GM12878 (cell line): ENCODE data around the gene DNAI4. TPM values are rescaled to one million over a fixed set of nuclear protein-coding genes. Genes with fewer than 3 reads are reported as not detected.

Experiments
- ATAC-seq: fragments of 200-7000 bp; cut with Tn5 transposase; 3 replicates; pipeline ENCODE4 v1.9.1; 2020; ENCODE audit warnings: mild to moderate bottlenecking, moderate library complexity
- BruUV-seq: library from RNA; stranded (reverse); fragments of 400-500 nt; replicated peaks from 2 replicates; lab custom pipeline; 2021; lab: Mats Ljungman, UMichigan
- CTCF ChIA-PET: fragments of 300-600 bp; sonication (Branson Sonifier 250); formaldehyde crosslinking; extraction: SDS; loops from one replicate; lab custom pipeline; 2021; ENCODE audit warnings: inconsistent platforms; lab: Yijun Ruan, JAX
- POLR2A ChIA-PET: fragments of 350-600 bp; formaldehyde crosslinking; extraction: SDS; loops from one replicate; lab custom pipeline; 2021; ENCODE audit warnings: inconsistent platforms; lab: Charles Lee
- RAD21 ChIA-PET: fragments of 300-600 bp; sonication (Branson Sonifier 250); formaldehyde crosslinking; loops from one replicate; lab custom pipeline; 2023; ENCODE audit warnings: antibody characterized with exemption; ENCODE audit not compliant: unreplicated experiment; lab: Charles Lee
- SMC1A ChIA-PET: fragments of 300-600 bp; sonication (Branson Sonifier 250); formaldehyde crosslinking; loops from one replicate; lab custom pipeline; 2023; ENCODE audit not compliant: unreplicated experiment, uncharacterized antibody; lab: Charles Lee
- DNase-seq: peaks from one replicate; pipeline ENCODE4 v3.0.0-alpha.2; 2011; ENCODE audit warnings: low read depth, low spot score
- FAIRE-seq: peaks from 3 replicates; lab custom pipeline; 2011; peaks lifted over from hg19 to GRCh38; lab: Jason Lieb, UNC
- H2AFZ ChIP-seq: 2 replicates; pipeline ENCODE4 v1.6.0; 2011; ENCODE audit warnings: low read depth, low read length, control low read depth; ENCODE audit not compliant: control insufficient read depth
- H3K27ac ChIP-seq: 2 replicates; pipeline ENCODE4 v1.5.1; 2011; ENCODE audit warnings: control low read depth; ENCODE audit not compliant: control insufficient read depth, insufficient read depth
- H3K27me3 ChIP-seq, 2 experiments: replicated peaks in 1 of 2; 2 replicates each; pipeline versions ENCODE4 v1.6.0 to v1.6.1; 2011; ENCODE audit warnings: low read length in 1 of 2; ENCODE audit not compliant: control insufficient read depth in 2 of 2, insufficient read depth in 2 of 2
- H3K36me3 ChIP-seq, 2 experiments: 2 replicates each; pipeline ENCODE4 v1.5.1; 2011; ENCODE audit warnings: low read length in 1 of 2; ENCODE audit not compliant: control insufficient read depth in 2 of 2, insufficient read depth in 2 of 2
- H3K4me1 ChIP-seq: 2 replicates; pipeline ENCODE4 v1.6.1; 2011; ENCODE audit warnings: mild to moderate bottlenecking, low read length, moderate library complexity, mixed read lengths; ENCODE audit not compliant: control insufficient read depth, insufficient read depth
- H3K4me2 ChIP-seq: 2 replicates; pipeline ENCODE4 v1.6.0; 2011; ENCODE audit warnings: control low read depth; ENCODE audit not compliant: control insufficient read depth, insufficient read depth
- H3K4me3 ChIP-seq: fragments of 200-600 bp; sonication (generic); 2 replicates; pipeline ENCODE4 v1.5.1; 2016
- H3K79me2 ChIP-seq: 2 replicates; pipeline ENCODE4 v1.6.0; 2011; ENCODE audit warnings: low read length; ENCODE audit not compliant: control insufficient read depth, insufficient read depth
- H3K9ac ChIP-seq: 2 replicates; pipeline ENCODE4 v1.8.0; 2011; ENCODE audit warnings: low read length, control low read depth, mixed read lengths; ENCODE audit not compliant: control insufficient read depth, insufficient read depth
- H3K9me3 ChIP-seq: replicated peaks from 3 replicates; pipeline ENCODE4 v1.5.1; 2011; ENCODE audit warnings: mild to moderate bottlenecking, low read length; ENCODE audit not compliant: control insufficient read depth, insufficient read depth
- H4K20me1 ChIP-seq: 2 replicates; pipeline ENCODE4 v1.6.0; 2011; ENCODE audit not compliant: control insufficient read depth, insufficient read depth
- BHLHE40 ChIP-seq, 2 experiments: fragments of 450-650 bp in 1 of 2; IDR thresholded peaks; 2 replicates each; pipeline ENCODE4 v1.6.1; 2011 to 2017; ENCODE audit warnings: low read depth in 2 of 2, borderline replicate concordance in 1 of 2, improper control_type of control experiment in 1 of 2, low read length in 1 of 2, mild to moderate bottlenecking in 1 of 2
- EP300 ChIP-seq, 2 experiments: fragments of 150-350 bp in 1 of 2; IDR thresholded peaks; 2 replicates each; pipeline ENCODE4 v1.6.1; 2011 to 2012; ENCODE audit warnings: low read depth in 2 of 2, low read length in 2 of 2, borderline replicate concordance in 1 of 2, improper control_type of control experiment in 1 of 2, inconsistent platforms in 1 of 2; ENCODE audit not compliant: control insufficient read depth in 1 of 2
- MTA3 ChIP-seq: IDR thresholded peaks from 2 replicates; pipeline ENCODE4 v1.6.1; 2012; ENCODE audit warnings: low read length, inconsistent platforms, borderline replicate concordance
- NR2C2 ChIP-seq: IDR thresholded peaks from 2 replicates; pipeline ENCODE4 v1.6.1; 2011; ENCODE audit warnings: borderline replicate concordance, low read depth; ENCODE audit not compliant: control insufficient read depth, insufficient read length
- WGBS: methylation state at CpG from one replicate; pipeline ENCODE4 v1.1.6; 2016; ENCODE audit warnings: low lambda C conversion rate; ENCODE audit not compliant: insufficient replicate concordance, insufficient coverage; ENCODE audit errors: missing lambda C conversion rate; 5-methylcytosine and 5-hydroxymethylcytosine counted together
- in situ Hi-C: fragments of 300-500 bp; cut with MboI; formaldehyde crosslinking; loops from 9 replicates; pipeline ENCODE4 v1.14.3; 2018; ENCODE audit warnings: mixed read lengths
- intact Hi-C: fragments of 100-400 bp; cut with micrococcal nuclease; formaldehyde crosslinking; loops from one replicate; pipeline ENCODE4 v1.14.2; 2022; ENCODE audit not compliant: unreplicated experiment
- polyA plus RNA-seq, 11 experiments: library from polyadenylated mRNA; depleted of rRNA in 4 of 11; unstranded in 6 of 11; stranded (reverse) in 5 of 11; fragments of >200 nt; fragmentation: Nextera tagmentation in 4 of 11; fragmentation: Illumina TruSeq in 1 of 11; extraction: Ambion mirVana in 4 of 11; extraction: Trizol in 1 of 11; gene quantifications; 1 replicate in 1 of 11; 2 replicates in 10 of 11; pipeline versions ENCODE4 v1.2.1 to v1.2.3, GENCODE V29; 2011 to 2016; ENCODE audit warnings: inconsistent platforms in 2 of 11, missing spikeins in 2 of 11, low read depth in 1 of 11
- total RNA-seq, 4 experiments: library from RNA; depleted of rRNA in 3 of 4; stranded (reverse); fragments of >200 nt in 3 of 4; fragmentation: Illumina TruSeq in 1 of 4; extraction: Trizol in 1 of 4; gene quantifications; 2 replicates each; pipeline versions ENCODE4 v1.2.1 to v1.2.3, GENCODE V29; 2013 to 2021
- TF ChIP-seq, protein P1 (sequence below): fragments of 450-650 bp; IDR thresholded peaks from 2 replicates; pipeline ENCODE4 v1.6.1; 2018; ENCODE audit warnings: borderline replicate concordance, mild to moderate bottlenecking; ENCODE audit not compliant: partially characterized antibody

Gene DNAI4
- total and polyA plus RNA-seq, 10 of the 15 experiments (the other 5 are each of a cell fraction or from before 2014, with no cell fraction given) = 0.13 to 2.3 (median 0.27) TPM; not detected in 1

DNA sequence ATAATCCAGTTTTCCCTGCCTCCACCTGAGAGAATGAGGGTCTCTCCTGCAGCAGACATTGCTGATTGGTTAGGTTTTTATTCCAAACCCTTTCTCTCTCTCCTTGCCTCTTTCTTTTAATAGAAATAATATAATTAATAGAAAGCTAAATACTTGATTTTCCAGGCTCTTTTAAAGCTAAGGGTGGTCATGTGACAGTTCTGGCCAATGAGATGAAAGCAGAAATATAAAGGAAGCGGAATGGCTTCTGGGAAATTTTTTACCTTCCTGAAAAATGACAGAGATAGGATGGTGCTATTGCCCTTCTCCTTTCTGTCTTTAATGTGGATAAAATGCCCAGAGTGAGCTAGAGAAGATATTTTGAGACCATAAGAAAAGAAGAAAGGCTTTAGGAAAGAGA, 35.6 kb downstream of the DNAI4 start:
- ChIA-PET CTCF (no interaction called here), RAD21 (no interaction called here), POLR2A (no interaction called here), SMC1A (interaction anchor here (0.5 to 1.5 kb wide), 4 partner anchors 19 to 1813 kb away, joined by 3 to 4 read pairs (median 3); partner anchors contain the start of gene MIER1)
- Histone ChIP-seq H3K4me2 (no peak overlapping the region), H3K79me2 (no peaks in the 10 kb centered on the region), H2AFZ (no peak overlapping the region), H4K20me1 (no peaks in the 10 kb centered on the region), H3K36me3 (no peaks in the 10 kb centered on the region), H3K9me3 (no peaks in the 10 kb centered on the region), H3K9ac (no peak overlapping the region), H3K27ac (no peak overlapping the region), H3K27me3 (no peaks in the 10 kb centered on the region), H3K4me1 (no peaks in the 10 kb centered on the region), H3K4me3 (no peak overlapping the region)
- no peak for DNase-seq
- TF ChIP-seq EP300 (IDR thresholded peaks at IDR 0.05; ENCODE audit: borderline replicate concordance in 1 of 2, control insufficient read depth in 1 of 2, low read depth in 2 of 2, low read length in 2 of 2) (no peak), NR2C2 (no peak), MTA3 (no peak), BHLHE40 (IDR thresholded peaks at IDR 0.05; ENCODE audit: borderline replicate concordance in 1 of 2, low read depth in 2 of 2, low read length in 1 of 2) (no peak)
- TF ChIP-seq, protein P1, sequence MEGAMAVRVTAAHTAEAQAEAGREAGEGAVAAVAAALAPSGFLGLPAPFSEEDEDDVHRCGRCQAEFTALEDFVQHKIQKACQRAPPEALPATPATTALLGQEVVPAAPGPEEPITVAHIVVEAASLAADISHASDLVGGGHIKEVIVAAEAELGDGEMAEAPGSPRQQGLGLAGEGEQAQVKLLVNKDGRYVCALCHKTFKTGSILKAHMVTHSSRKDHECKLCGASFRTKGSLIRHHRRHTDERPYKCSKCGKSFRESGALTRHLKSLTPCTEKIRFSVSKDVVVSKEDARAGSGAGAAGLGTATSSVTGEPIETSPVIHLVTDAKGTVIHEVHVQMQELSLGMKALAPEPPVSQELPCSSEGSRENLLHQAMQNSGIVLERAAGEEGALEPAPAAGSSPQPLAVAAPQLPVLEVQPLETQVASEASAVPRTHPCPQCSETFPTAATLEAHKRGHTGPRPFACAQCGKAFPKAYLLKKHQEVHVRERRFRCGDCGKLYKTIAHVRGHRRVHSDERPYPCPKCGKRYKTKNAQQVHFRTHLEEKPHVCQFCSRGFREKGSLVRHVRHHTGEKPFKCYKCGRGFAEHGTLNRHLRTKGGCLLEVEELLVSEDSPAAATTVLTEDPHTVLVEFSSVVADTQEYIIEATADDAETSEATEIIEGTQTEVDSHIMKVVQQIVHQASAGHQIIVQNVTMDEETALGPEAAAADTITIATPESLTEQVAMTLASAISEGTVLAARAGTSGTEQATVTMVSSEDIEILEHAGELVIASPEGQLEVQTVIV = no peak
- ATAC-seq = no peak
- 71% methylated on average over 1 of the region's 1 CpG for WGBS
- no peak for FAIRE-seq
- in situ Hi-C loops = no loop called here
- no TSS peak for BruUV-seq
- intact Hi-C loops = no loop called here
